HG03097 (cell line): ENCODE measurements around the gene UBXN11.

ENCODE experiments used
- ATAC-seq: cut with Tn5 transposase; IDR thresholded peaks from one replicate; pipeline ENCODE4 v1.9.1; 2021; ENCODE audit not compliant: unreplicated experiment, low FRiP score

UBXN11 gene

DNA sequence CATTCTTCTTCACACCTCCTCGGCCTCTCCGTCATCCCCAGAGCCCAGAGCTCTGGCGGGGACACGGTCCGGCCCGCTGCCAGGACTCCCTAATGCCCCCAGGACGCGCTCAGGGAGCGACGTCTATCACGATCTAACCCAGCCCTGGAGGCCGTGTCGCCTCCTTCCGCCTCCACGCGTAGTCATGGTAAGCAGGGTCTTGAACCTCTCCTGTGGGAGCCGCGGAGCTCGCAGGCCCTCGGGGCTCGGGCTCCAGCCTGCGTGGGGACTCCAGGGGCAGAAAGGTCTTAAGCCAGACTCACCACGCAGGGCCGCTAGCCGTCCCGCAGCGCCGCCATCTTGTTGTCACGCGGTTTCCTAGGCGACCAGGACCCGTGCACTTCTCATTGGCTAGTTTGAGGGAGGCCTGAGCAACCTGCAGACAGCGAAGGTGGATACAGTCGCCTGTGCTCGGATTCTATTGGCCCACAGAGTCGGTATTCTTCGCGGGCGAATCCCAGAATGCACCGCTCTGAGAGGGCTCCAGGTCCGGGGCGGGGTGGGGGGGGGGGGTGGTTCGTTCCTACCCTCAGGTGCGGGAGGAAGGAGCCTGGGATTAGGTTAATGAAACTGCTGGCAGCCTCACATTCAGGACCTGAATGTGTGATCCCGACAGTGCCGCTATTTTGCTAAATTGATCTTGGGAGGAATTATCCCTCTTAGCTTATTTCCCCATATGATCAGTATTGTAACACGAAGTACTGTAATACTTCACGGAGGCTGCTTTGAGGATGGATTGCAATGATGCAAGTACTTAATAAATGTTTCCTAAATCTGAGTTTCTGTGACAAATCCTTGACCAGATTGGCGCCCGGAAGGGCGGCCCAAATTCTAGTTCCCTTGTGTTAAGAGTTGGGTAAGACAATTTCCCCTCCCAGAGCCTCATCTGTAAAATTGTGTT is at the start of gene UBXN11:
Gene UBXN11 (minus strand): TSS at position 347 of the 940 bp plus-strand sequence. CDS start 3,753 bp downstream, outside the sequence.
- ATAC-seq, result peak; percentile 95

DNA sequence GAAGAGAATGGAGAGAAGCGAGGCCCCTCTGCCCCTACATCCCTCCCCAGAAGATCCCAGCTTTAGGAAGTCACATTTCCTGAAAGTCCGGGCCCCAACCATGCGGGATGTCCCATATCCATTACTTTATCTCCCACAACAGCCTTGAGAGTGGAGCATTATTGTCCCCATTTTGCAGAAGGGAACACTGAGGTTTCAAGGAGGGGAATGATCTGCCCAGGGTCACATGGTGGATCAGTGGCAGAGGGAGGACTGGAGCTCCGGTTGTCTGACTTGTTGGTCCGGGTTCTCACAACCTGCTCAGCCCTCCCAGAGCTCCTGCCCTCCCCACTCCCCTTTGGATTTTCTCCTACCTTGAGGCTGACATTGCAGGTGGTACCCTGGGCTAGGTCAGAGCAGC is 49.7 kb upstream of the UBXN11 start:
- no peak for ATAC-seq

GRCh38 chr1:26354972-26355371 is 48.5 kb upstream of the UBXN11 start:
- ATAC-seq, result no peak

DNA sequence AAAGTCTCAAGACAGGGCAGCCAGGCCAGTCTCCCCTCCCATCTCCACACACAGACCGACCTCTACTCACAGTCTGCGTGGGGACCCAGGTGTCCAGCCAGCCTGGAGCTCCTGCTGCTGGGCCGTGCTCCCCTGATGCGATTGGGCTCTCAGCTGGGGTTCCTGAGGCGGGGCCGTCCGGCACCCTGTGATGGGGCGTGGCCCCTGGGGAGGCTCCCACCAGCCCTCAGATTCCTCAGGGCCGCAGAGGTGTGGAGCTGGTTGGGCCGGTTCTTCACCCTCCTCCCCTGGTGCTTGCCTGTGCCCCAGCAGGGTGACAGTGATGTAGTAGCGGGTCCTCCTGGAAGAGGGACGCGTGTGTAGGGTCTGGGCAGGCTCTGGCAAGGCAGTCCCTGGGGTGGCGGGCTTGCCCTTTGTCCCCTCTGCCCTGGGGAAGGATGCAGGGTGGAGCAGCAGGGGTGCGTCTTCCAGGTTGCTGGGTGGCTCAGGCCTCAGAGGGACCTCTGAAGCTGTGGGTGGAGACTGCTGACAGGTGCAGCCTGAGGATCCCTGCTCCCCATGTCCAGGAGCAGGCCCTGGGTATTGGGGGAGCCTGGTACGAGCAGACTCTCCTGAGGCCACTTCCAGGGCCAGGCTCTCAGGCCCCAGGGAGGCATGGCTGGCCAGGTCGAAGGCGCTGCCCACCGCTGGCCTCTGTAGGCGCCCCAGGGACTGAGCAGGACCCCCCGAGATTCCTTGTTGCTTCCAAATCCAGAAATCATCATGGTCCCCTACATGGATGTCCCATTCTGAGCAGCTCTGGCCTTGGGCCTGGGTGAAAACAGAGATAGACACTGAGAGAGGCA is 47.8 kb upstream of the UBXN11 start, which contains the start of gene CRYBG2:
Gene CRYBG2 (minus strand): TSS at position 155 of the 845 bp plus-strand sequence. CDS start 7,473 bp downstream, outside the sequence.
- no peak for ATAC-seq

GRCh38 chr1:26353210-26353859 is 46.9 kb upstream of the UBXN11 start:
- no peak for ATAC-seq

- ATAC-seq, result no peak
These were observed 45.9 kb upstream of the UBXN11 start for GRCh38 chr1:26352338-26352679.

DNA sequence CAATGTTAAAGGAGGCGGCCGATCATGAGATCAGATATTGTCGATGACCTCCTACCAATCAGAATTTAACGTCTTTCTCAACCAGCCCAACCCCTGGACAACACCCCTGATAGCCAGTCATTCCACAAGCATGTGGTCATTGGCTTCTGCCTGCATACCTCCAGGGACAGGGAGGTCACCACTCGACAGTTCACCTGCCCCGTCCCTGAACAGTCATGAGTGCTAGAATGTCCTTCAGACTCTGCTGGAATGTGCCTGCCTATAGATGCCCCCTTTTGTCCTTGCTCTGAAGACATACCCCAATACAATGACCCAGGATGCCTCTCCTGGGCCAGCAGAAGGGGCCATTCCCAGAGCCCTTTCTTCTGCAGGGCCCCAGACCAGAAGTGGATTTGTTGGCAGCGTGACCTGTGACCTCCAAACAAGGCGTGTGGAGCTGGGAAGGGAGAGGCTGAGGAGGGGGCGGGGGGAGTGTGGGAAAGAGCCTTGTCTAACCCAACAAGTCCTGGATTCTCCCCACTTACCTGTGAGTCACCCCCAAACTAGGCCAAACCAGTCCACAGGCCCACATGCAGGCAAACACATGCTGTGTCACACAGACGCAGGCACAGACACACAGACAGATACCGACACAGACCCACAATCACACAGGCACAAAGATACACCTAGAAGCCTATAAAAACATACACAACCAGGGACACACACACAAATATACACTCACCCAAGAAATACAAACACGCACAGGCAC is 45.3 kb upstream of the UBXN11 start:
- no peak for ATAC-seq

- ATAC-seq, result no peak
These were observed 44.5 kb upstream of the UBXN11 start for GRCh38 chr1:26350701-26351589.

DNA sequence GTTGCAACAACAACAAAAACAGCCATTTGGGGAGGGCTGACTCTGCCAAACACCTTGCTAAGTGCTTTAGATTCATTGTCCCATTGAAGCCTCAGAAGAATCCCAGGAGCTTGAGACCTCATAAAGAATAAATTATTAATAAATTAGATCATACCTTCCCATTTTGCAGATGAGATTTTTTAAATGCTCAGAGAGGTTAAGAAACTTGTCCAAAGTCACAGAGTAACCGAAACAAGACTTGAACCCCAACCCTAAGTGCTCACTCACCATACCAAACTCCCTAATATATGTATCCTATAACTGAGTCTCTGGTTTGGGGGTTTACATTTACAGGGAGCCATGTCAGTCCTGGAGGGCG is 43.9 kb upstream of the UBXN11 start:
- no peak for ATAC-seq

DNA sequence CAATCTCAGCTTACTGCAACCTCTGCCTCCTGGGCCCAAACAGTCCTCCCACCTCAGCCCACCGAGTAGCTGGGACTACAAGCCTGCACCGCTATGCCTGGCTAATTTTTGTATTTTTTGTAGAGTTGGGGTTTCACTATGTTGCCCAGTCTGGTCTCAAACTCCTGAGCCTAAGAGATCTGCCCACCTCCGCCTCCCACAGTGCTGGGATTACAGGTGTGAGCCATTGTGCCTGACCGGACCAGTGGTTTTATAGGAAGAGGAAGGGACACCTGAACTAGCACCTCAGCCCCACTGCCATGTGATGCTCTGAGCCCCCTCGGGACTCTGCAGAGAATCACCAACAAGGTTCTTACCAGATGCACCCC is 43.4 kb upstream of the UBXN11 start:
- no peak for ATAC-seq

DNA sequence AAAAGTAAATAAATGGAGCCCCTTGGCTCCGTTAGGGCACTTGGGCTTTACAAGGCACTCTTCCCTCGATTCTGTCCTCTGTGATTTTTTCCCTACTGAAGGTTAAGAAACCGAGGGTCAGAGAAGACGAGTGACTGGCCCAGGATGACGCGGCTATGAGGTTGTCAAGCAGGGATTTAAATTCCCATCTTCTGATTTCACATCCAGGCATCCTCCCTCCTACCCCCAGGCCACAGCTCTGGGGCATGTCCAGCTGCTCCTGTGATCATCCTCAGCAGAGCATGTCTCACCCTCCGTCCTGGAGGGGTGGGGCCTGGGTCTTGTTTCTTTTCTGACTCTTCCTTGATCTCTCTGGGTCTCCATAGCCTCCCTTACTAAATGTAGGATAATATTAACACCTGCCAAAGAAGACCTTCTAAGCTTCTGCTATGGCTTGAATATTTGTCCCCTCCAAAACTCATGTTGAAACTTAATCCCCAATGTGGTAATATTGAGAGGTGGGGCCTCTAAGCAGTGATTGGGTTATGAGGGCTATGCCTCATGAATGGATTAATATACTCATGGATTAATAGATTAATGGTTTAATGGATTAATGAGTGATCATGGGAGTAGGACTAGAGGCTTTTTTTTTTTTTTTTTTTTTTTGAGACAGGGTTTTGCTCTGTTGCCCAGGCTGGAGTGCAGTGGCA is 42.9 kb upstream of the UBXN11 start:
- ATAC-seq, result no peak

GRCh38 chr1:26346274-26347033 is 40.0 kb upstream of the UBXN11 start:
- ATAC-seq, result no peak

DNA sequence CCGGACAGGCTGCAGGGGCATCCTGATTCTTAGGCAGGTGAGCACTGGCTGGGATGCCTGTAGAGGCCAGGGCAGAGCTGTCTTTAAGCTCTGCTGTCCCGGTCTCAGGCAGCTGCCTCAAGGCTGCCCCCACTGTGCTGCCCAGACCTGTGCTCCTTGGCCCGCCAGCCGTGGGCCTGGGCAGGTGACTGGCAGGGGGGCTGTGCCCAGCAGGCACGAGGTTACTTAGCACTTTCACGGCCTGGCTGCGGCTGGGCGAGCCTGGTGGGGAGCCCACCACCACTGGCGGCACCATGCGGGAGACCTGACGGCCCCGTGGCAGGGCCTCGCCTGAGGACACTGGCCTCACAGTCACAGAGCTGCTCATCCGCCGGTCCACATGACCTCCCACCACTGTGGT is 39.3 kb upstream of the UBXN11 start:
- no peak for ATAC-seq

GRCh38 chr1:26344147-26344920 is 37.9 kb upstream of the UBXN11 start:
- no peak for ATAC-seq

DNA sequence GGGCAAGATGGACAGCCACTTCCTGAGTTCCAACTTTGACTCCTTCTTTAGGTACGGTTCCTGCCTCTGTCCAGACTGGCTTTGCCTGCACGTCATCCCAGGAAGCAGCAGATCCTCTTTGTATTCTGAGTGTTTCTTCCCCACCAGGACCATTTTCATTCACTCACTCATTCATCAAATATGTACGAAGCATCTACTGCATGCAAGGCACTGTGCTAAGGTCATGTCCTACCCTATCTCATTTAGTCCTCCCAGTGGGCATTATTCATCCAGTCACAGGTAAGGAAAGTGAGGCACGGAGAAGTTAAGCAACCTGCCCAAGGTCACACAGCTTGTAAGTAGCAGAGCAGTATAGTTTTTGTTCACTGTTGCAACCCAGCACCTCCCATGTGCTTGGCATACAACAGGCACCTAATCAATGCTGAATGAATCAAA is 33.6 kb upstream of the UBXN11 start:
- no peak for ATAC-seq

DNA sequence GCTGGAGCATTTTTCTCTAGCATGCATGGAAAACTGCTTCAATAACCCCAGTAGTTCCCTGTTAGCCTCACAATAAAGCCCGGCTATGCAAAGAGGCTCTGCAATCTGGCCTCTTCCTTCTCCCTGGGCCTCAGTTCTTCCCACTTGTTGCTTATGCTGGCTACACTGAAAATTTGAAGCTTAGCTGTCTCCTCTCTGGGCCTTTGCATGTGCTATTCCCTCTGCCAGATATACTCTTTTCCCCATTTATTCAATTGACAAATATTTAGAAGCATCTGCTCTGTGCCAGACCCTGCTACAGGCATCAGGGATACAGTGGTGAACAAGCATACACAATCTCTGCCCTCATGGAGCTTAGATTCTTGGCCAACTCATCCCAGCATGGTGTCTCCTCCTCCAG is 32.2 kb upstream of the UBXN11 start:
- ATAC-seq, result no peak

- no peak for ATAC-seq
These were observed 31.2 kb upstream of the UBXN11 start for GRCh38 chr1:26337625-26338024.
